Mucosa of stomach (tissue), 1 donor: Measurements from ENCODE around the gene SYNJ2.

ENCODE experiments used
- H3K27me3 ChIP-seq: one replicate; pipeline ENCODE4 v1.7.0; 2013; ENCODE audit warnings: mild to moderate bottlenecking, low read length; ENCODE audit not compliant: control insufficient read depth, insufficient read depth
- H3K36me3 ChIP-seq: one replicate; pipeline ENCODE4 v1.7.0; 2013; ENCODE audit warnings: low read length; ENCODE audit not compliant: control insufficient read depth, insufficient read depth
- H3K4me1 ChIP-seq: one replicate; pipeline ENCODE4 v1.7.0; 2013; ENCODE audit warnings: mild to moderate bottlenecking, low read length; ENCODE audit not compliant: control insufficient read depth, insufficient read depth
- H3K4me3 ChIP-seq: one replicate; pipeline ENCODE4 v1.7.0; 2013; ENCODE audit warnings: low read length
- H3K9ac ChIP-seq: one replicate; pipeline ENCODE4 v1.7.0; 2013; ENCODE audit warnings: mild to moderate bottlenecking, low read length, moderate library complexity
- H3K9me3 ChIP-seq: one replicate; pipeline ENCODE4 v1.7.0; 2013; ENCODE audit warnings: mild to moderate bottlenecking, low read length, moderate library complexity; ENCODE audit not compliant: control insufficient read depth
- donor health status: Pancreatic carcinoma.

Gene SYNJ2

GRCh38 chr6:158072083-158072721 is 90.5 kb downstream of the SYNJ2 start:
- no peaks in the 10 kb centered on the region for H3K27me3 ChIP-seq
- H3K9ac ChIP-seq: no peak overlapping the region
- H3K36me3 ChIP-seq: no peaks in the 10 kb centered on the region
- peaks cover 28% of the 10 kb centered on the region for H3K4me1 ChIP-seq
- no peak overlapping the region for H3K4me3 ChIP-seq
- no peaks in the 10 kb centered on the region for H3K9me3 ChIP-seq

- no peaks in the 10 kb centered on the region for H3K27me3 ChIP-seq
- H3K36me3 ChIP-seq: peaks cover 7% of the 10 kb centered on the region
- H3K4me3 ChIP-seq: no peak overlapping the region
- H3K9me3 ChIP-seq: no peaks in the 10 kb centered on the region
- H3K9ac ChIP-seq: no peak overlapping the region
- peaks cover 13% of the 10 kb centered on the region for H3K4me1 ChIP-seq
Observed at GRCh38 chr6:158073776-158074175, 92.1 kb downstream of the SYNJ2 start.

GRCh38 chr6:158076548-158076947 is 94.9 kb downstream of the SYNJ2 start:
- Histone ChIP-seq H3K4me3 (no peak overlapping the region), H3K36me3 (peaks cover 7% of the 10 kb centered on the region), H3K4me1 (peaks cover 4% of the 10 kb centered on the region), H3K9me3 (no peaks in the 10 kb centered on the region), H3K9ac (no peak overlapping the region), H3K27me3 (no peaks in the 10 kb centered on the region)

DNA sequence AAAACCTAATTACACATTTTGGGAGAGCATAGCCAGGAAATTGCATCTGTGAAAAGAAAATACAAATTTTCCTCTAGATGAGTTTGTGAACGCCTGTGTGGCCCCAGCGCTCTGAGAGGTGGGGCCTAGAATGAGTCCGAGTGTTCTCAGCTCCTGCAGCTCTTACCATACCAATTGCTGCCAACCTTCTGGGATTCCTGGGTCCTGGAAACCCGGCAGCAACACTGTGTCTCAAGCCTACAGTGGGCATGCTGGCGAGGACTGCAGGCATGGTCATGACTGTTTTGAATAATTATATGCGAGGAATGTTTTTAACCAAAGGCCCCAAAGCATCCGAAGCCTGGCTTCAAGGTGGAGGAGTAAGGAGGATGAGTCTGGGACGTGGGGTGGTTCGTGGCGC is 96.0 kb downstream of the SYNJ2 start:
- Histone ChIP-seq H3K4me1 (no peaks in the 10 kb centered on the region), H3K36me3 (peaks cover 7% of the 10 kb centered on the region), H3K4me3 (no peak overlapping the region), H3K27me3 (no peaks in the 10 kb centered on the region), H3K9ac (no peak overlapping the region), H3K9me3 (no peaks in the 10 kb centered on the region)

GRCh38 chr6:158078320-158078719 is 96.7 kb downstream of the SYNJ2 start:
- H3K4me3 ChIP-seq: no peak overlapping the region
- no peaks in the 10 kb centered on the region for H3K9me3 ChIP-seq
- H3K4me1 ChIP-seq: no peaks in the 10 kb centered on the region
- H3K36me3 ChIP-seq: peaks cover 7% of the 10 kb centered on the region
- no peaks in the 10 kb centered on the region for H3K27me3 ChIP-seq
- H3K9ac ChIP-seq: no peak overlapping the region

DNA sequence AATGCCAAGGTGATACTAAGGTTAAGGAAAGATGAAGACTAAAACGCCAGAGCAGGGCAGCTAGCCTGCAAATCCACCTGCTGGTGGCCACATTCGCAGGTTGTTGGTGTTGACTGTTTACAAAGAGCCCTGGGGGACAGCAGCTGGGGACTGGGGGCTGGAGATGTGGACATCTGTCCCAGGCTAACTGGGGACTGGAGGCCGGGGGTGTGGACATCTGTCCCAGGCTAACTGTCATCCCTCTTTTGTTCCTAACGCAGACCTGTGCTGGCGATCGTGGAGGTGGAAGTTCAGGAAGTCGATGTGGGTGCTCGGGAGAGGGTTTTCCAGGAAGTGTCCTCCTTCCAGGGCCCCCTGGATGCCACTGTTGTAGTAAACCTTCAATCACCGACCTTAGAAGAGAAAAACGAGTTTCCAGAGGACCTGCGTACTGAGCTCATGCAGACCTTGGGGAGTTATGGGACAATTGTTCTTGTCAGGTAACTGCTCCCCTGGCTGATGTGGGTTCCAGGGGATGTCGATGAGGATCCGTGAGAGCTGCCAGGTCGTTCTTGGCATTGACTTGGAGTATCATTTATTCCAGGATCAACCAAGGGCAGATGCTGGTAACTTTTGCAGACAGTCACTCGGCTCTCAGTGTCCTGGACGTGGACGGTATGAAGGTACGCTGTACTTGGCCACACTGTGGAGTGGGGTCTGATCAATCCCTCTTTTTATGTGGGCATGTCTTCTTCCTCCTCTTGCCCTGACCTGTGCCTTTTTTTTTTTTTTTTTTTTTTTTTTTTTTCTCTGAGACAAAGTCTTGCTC is 99.4 kb downstream of the SYNJ2 start:
- H3K4me1 ChIP-seq: no peaks in the 10 kb centered on the region
- H3K9me3 ChIP-seq: no peaks in the 10 kb centered on the region
- no peak overlapping the region for H3K4me3 ChIP-seq
- H3K9ac ChIP-seq: no peak overlapping the region
- H3K36me3 ChIP-seq: peaks cover 7% of the 10 kb centered on the region
- no peaks in the 10 kb centered on the region for H3K27me3 ChIP-seq

DNA sequence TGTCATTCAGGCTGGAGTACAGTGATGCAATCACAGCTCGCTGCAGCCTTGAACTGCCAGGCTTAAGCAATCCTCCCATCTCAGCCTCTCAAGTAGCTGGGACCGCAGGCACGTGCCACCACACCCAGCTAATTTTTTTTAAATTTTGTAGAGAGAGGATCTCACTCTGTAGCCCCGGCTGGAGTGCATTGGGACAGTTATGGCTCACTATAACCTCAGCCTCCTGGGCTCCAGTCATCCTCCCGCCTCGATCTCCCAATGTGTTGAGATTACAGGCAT is 99.9 kb downstream of the SYNJ2 start:
- H3K9ac ChIP-seq: no peak overlapping the region
- no peak overlapping the region for H3K4me3 ChIP-seq
- H3K4me1 ChIP-seq: no peaks in the 10 kb centered on the region
- H3K9me3 ChIP-seq: no peaks in the 10 kb centered on the region
- H3K36me3 ChIP-seq: peaks cover 7% of the 10 kb centered on the region
- no peaks in the 10 kb centered on the region for H3K27me3 ChIP-seq

DNA sequence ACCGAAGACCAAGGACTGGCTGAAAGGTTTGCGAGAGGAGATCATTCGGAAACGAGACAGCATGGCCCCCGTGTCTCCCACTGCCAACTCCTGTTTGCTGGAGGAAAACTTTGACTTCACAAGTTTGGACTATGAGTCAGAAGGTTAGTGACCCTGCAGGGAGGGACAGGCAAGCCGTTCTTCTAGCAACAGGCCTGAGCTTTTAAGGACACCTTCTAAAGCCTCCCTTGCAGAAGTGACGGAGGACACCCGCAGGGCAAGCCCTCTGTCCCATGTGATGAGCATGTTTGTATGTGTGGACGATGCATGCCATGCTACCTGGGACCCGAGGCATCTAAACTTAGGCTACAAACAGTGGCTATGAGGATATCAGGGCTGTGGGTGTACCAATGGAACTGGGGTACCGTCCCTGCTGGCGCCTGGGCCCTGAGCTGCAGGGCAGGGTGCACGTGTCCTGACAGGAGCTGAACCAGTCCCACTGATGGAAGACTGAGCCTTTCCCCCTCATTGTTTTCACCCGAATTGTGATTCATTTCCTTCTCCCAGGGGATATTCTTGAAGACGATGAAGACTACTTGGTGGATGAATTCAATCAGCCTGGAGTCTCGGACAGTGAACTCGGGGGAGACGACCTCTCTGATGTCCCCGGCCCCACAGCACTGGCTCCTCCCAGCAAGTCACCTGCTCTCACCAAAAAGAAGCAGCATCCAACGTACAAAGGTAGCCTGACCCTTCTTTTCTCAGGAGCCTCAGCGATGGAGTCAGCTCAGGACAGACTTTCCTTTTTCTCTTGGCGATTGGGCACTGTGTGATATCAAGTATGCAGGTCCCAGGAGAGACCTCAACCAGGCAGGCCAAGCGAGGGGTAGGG is 102.0 kb downstream of the SYNJ2 start:
- Histone ChIP-seq H3K9me3 (no peaks in the 10 kb centered on the region), H3K4me3 (no peak overlapping the region), H3K4me1 (no peaks in the 10 kb centered on the region), H3K9ac (no peak overlapping the region), H3K27me3 (no peaks in the 10 kb centered on the region), H3K36me3 (no peaks in the 10 kb centered on the region)

GRCh38 chr6:158085261-158086053 is 103.8 kb downstream of the SYNJ2 start:
- H3K4me3 ChIP-seq: no peak overlapping the region
- H3K36me3 ChIP-seq: no peaks in the 10 kb centered on the region
- no peaks in the 10 kb centered on the region for H3K4me1 ChIP-seq
- H3K27me3 ChIP-seq: no peaks in the 10 kb centered on the region
- H3K9me3 ChIP-seq: no peaks in the 10 kb centered on the region
- H3K9ac ChIP-seq: no peak overlapping the region

- Histone ChIP-seq H3K4me3 (no peak overlapping the region), H3K9me3 (no peaks in the 10 kb centered on the region), H3K36me3 (no peaks in the 10 kb centered on the region), H3K9ac (no peak overlapping the region), H3K4me1 (no peaks in the 10 kb centered on the region), H3K27me3 (no peaks in the 10 kb centered on the region)
Observed at GRCh38 chr6:158086054-158086503, 104.4 kb downstream of the SYNJ2 start.

DNA sequence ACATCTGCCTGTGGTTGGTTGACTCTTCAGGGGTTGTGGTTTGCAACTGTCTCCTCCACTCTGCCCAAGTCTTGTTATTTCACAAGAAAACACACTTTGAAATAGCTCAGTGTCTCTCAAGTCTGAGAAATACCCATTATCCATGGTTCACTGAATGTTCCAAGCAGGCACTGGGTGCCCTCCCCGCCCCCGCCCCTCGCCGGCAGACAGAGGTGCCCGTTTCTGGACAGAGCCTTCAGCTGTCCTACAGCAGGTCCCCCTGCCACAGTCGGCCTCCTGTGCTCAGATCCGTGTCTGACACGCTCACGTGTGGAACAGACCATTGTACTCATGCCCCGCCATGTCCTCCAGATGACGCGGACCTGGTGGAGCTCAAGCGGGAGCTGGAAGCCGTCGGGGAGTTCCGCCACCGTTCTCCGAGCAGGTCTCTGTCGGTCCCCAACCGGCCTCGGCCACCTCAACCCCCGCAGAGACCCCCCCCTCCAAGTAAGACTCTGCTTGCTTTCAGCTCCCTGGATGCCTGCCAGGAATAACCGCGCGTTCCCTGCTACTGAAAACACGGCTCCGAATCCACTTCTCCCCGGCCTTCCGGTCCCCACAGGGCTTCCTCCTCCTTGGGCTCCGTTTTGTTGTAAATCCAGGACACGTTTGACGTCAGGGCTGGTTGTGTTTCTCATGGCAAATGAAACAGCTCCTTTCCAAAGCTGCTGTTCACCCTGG is 105.0 kb downstream of the SYNJ2 start:
- no peak overlapping the region for H3K9ac ChIP-seq

More for the DNA sequence above, 105.0 kb downstream of the SYNJ2 start:
- Histone ChIP-seq H3K36me3 (no peaks in the 10 kb centered on the region), H3K27me3 (no peaks in the 10 kb centered on the region), H3K4me1 (no peaks in the 10 kb centered on the region), H3K4me3 (no peak overlapping the region), H3K9me3 (no peaks in the 10 kb centered on the region)
